Hepatocyte (in vitro differentiated cells): ENCODE measurements around the gene WASHC2C.
"Not testable (repeated sequence)": the region's sequence is repeated elsewhere in the genome, so short reads cannot be mapped to it uniquely, and the experiment has no call there.

ENCODE experiments used
- EZH2 ChIP-seq: fragments of 200-600 bp; sonication (generic); IDR thresholded peaks from 2 replicates; pipeline ENCODE4 v1.6.1; 2016; ENCODE audit warnings: antibody characterized with exemption, mild to moderate bottlenecking, borderline replicate concordance
- EZH2phosphoT487 ChIP-seq: fragments of 200-600 bp; sonication (generic); IDR thresholded peaks from one replicate; pipeline ENCODE4 v1.6.1; 2018; ENCODE audit warnings: antibody characterized with exemption, mild to moderate bottlenecking, low read depth, moderate library complexity; ENCODE audit not compliant: unreplicated experiment, severe bottlenecking
- TF ChIP-seq, protein P1 (sequence below): fragments of 200-600 bp; sonication (generic); IDR thresholded peaks from 2 replicates; pipeline ENCODE4 v1.5.1; 2016; ENCODE audit warnings: antibody characterized with exemption, mild to moderate bottlenecking; ENCODE audit not compliant: poor library complexity

DNA sequence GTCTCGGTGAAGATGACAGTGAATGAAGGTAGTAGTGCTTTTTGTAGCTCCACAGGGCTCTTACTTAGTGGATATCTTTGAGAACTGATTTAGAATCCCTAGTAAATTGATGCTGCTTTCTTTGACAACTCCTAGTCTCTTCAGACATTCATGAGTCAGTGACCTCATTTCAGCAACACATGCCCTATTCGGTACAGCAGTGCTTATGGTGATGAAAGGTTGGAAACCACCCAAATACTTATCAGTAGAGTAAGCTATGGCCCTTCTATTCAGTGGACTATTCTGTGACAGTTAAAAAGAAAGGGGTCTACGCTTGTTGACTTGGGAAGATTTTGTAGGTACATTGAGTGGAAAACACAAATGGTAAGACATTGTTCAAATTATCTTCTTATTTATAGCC, 29.0 kb downstream of the WASHC2C start:
- not testable (repeated sequence) for TF ChIP-seq EZH2, EZH2phosphoT487
- TF ChIP-seq, protein P1, sequence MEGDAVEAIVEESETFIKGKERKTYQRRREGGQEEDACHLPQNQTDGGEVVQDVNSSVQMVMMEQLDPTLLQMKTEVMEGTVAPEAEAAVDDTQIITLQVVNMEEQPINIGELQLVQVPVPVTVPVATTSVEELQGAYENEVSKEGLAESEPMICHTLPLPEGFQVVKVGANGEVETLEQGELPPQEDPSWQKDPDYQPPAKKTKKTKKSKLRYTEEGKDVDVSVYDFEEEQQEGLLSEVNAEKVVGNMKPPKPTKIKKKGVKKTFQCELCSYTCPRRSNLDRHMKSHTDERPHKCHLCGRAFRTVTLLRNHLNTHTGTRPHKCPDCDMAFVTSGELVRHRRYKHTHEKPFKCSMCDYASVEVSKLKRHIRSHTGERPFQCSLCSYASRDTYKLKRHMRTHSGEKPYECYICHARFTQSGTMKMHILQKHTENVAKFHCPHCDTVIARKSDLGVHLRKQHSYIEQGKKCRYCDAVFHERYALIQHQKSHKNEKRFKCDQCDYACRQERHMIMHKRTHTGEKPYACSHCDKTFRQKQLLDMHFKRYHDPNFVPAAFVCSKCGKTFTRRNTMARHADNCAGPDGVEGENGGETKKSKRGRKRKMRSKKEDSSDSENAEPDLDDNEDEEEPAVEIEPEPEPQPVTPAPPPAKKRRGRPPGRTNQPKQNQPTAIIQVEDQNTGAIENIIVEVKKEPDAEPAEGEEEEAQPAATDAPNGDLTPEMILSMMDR, result not testable (repeated sequence)
